22Rv1 (cell line): ENCODE measurements around the gene ZNF750.

Experiments
- CTCF ChIP-seq: fragments of 450-650 bp; IDR thresholded peaks from 2 replicates; pipeline ENCODE4 v1.5.1; 2017; ENCODE audit warnings: mild to moderate bottlenecking
- ZFX ChIP-seq: fragments of 450-650 bp; IDR thresholded peaks from 2 replicates; pipeline ENCODE4 v1.6.1; 2017; ENCODE audit warnings: antibody characterized with exemption, borderline replicate concordance

GRCh38 chr17:82805254-82805653, 34.6 kb downstream of the ZNF750 start:
- no peak for TF ChIP-seq CTCF
- no peak for TF ChIP-seq ZFX
